Right atrium auricular region (tissue), 2 donors: ENCODE measurements around the gene MYH6. TPM values are rescaled to one million over a fixed set of nuclear protein-coding genes. Genes with fewer than 3 reads are reported as not detected.
"Not testable (repeated sequence)": the region's sequence is repeated elsewhere in the genome, so short reads cannot be mapped to it uniquely, and the experiment has no call there.

Source experiments
- DNase-seq: peaks from one replicate; pipeline ENCODE4 v3.0.0-alpha.2; 2019; ENCODE audit warnings: low spot score
- H3K27ac ChIP-seq, 2 donors: fragments of 200-600 bp; sonication (generic); 1 replicate in 1 of 2; 2 replicates in 1 of 2; pipeline ENCODE4 v1.5.1; 2016 to 2019
- H3K27me3 ChIP-seq, 2 donors: fragments of 200-600 bp; sonication (generic); one replicate each; pipeline versions ENCODE4 v1.5.1 to v1.6.0; 2017 to 2019
- H3K36me3 ChIP-seq: fragments of 200-600 bp; sonication (generic); one replicate; pipeline ENCODE4 v1.5.1; 2016
- H3K4me1 ChIP-seq, 2 donors: fragments of 200-600 bp; sonication (generic); one replicate each; pipeline versions ENCODE4 v1.5.1 to v1.6.0; 2017 to 2019
- H3K4me3 ChIP-seq, 2 donors: fragments of 200-600 bp; sonication (generic); 1 replicate in 1 of 2; 2 replicates in 1 of 2; pipeline ENCODE4 v1.5.1; 2017 to 2019; ENCODE audit warnings: mild to moderate bottlenecking in 1 of 2, moderate library complexity in 1 of 2
- H3K9me3 ChIP-seq, 2 donors: fragments of 200-600 bp; sonication (generic); one replicate each; pipeline ENCODE4 v1.5.1; 2019
- CTCF ChIP-seq, 2 donors: fragments of 200-600 bp; sonication (generic); IDR thresholded peaks; one replicate each; pipeline ENCODE4 v1.5.1; 2019; ENCODE audit warnings: antibody characterized with exemption in 2 of 2
- total RNA-seq, 2 donors: library from RNA; depleted of rRNA; stranded (reverse); fragments of >200 nt; gene quantifications; one replicate each; pipeline ENCODE4 v1.1.0, GENCODE V29; 2016

Gene MYH6
- total RNA-seq, 2 donors from 2014 or later = 8,253 to 13,240 TPM

- no peak for DNase-seq
- H3K27ac ChIP-seq = peak overlapping the region; percentile 82 to 92
- no peaks in the 10 kb centered on the region for H3K9me3 ChIP-seq
- H3K4me1 ChIP-seq = peaks cover 0 to 6% of the 10 kb centered on the region in 2 donors
- TF ChIP-seq CTCF (IDR thresholded peaks at IDR 0.05) = no peak
- H3K4me3 ChIP-seq = no peak overlapping the region
- no peaks in the 10 kb centered on the region for H3K27me3 ChIP-seq
- H3K36me3 ChIP-seq = peaks cover 40% of the 10 kb centered on the region
Observed at GRCh38 chr14:23430723-23431085, 22.6 kb upstream of the MYH6 start.

- H3K4me3 ChIP-seq = no peak overlapping the region
- peaks cover 40% of the 10 kb centered on the region for H3K36me3 ChIP-seq
- no peak for DNase-seq
Observed at GRCh38 chr14:23430016-23430722, 22.1 kb upstream of the MYH6 start.

GRCh38 chr14:23428686-23429495, 20.8 kb upstream of the MYH6 start:
- H3K27me3 ChIP-seq = no peaks in the 10 kb centered on the region
- H3K4me3 ChIP-seq = no peak overlapping the region
- H3K36me3 ChIP-seq = peaks cover 45% of the 10 kb centered on the region
- H3K4me1 ChIP-seq = no peaks in the 10 kb centered on the region
- no peak for DNase-seq
- H3K27ac ChIP-seq = no peak overlapping the region
- no peak for TF ChIP-seq CTCF (IDR thresholded peaks at IDR 0.05)
- H3K9me3 ChIP-seq = no peaks in the 10 kb centered on the region

More at GRCh38 chr14:23430016-23430722, 22.1 kb upstream of the MYH6 start:
- Histone ChIP-seq H3K4me1 (peaks cover 0 to under 1% of the 10 kb centered on the region in 2 donors), H3K9me3 (no peaks in the 10 kb centered on the region), H3K27ac (peak overlapping the region; percentile 82 to 92), H3K27me3 (no peaks in the 10 kb centered on the region)
- no peak for TF ChIP-seq CTCF (IDR thresholded peaks at IDR 0.05)

- H3K9me3 ChIP-seq = not testable (repeated sequence)
Observed at GRCh38 chr14:23425798-23426197, 17.7 kb upstream of the MYH6 start.

GRCh38 chr14:23425169-23425568, 17.1 kb upstream of the MYH6 start:
- Histone ChIP-seq H3K4me3 (no peak overlapping the region), H3K27ac (no peak overlapping the region), H3K36me3 (peaks cover 55% of the 10 kb centered on the region)

More at GRCh38 chr14:23425798-23426197, 17.7 kb upstream of the MYH6 start:
- H3K4me1 ChIP-seq, DNase-seq, H3K4me3 ChIP-seq, H3K27me3 ChIP-seq, H3K27ac ChIP-seq: not testable (repeated sequence)
- peaks cover 55% of the 10 kb centered on the region for H3K36me3 ChIP-seq

More at GRCh38 chr14:23425169-23425568, 17.1 kb upstream of the MYH6 start:
- no peak for TF ChIP-seq CTCF (IDR thresholded peaks at IDR 0.05)
- H3K9me3 ChIP-seq = no peaks in the 10 kb centered on the region
- DNase-seq = no peak
- H3K27me3 ChIP-seq = no peaks in the 10 kb centered on the region
- H3K4me1 ChIP-seq = no peaks in the 10 kb centered on the region
